ENCODE measurements around the gene PNPO. TPM values are rescaled to one million over a fixed set of nuclear protein-coding genes. Genes with fewer than 3 reads are reported as not detected.

PNPO gene
- total and polyA plus RNA-seq, 2 of the 8 experiments (the other 6 are each of a cell fraction or from before 2014, with no cell fraction given) = 7.0 to 8.1 TPM

DNA sequence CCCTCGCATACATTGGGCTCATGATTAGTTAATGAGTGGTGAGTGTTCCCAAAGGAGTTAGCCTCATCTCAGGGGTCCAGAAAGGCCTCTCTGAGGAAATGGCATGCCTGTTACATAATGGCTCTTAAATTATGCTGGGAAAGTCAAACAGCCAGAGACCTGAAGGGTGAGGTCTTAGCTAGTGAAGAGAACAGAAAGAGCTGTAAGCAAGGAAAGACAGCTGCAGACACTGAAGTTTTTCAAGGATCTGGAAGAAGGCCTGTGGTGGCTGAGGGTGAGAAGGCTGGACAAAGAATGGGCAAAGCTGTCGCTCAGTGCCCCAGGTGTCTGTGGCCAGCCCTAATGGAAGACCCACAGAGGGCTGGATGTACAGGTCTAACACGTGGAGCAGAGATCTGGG, 34.9 kb upstream of the PNPO start:
- Histone ChIP-seq H3K23ac (ENCODE audit: insufficient read length) (no peak overlapping the region), H4K20me1 (replicated peaks in 1 of 2; ENCODE audit: control insufficient read depth in 1 of 2, insufficient read depth in 2 of 2, low read length in 2 of 2) (peaks cover 0 to 3% of the 10 kb centered on the region in 2 experiments), H3K18ac (ENCODE audit: extremely low read depth, low read length) (no peak overlapping the region), H2BK12ac (ENCODE audit: low read depth, low read length) (no peak overlapping the region), H2BK5ac (ENCODE audit: low read depth, low read length) (no peak overlapping the region), H3K4me1 (replicated peaks in 1 of 4; ENCODE audit: control insufficient read depth in 3 of 4, insufficient read depth in 4 of 4, low read length in 3 of 4) (peaks cover 3 to 11% (median 10%) of the 10 kb centered on the region in 4 experiments; a peak in 6 of 7 replicates), H3K4ac (replicated peaks; ENCODE audit: insufficient read length, low read depth, low read length) (no peak overlapping the region), H3K4me2 (ENCODE audit: insufficient read depth in 1 of 2, low read depth in 2 of 2, low read length in 2 of 2) (no peak overlapping the region), H2BK15ac (ENCODE audit: low read length) (no peak overlapping the region), H4K91ac (replicated peaks; ENCODE audit: insufficient read length, low read length) (no peak overlapping the region), H2BK120ac (replicated peaks; ENCODE audit: low read depth, low read length) (no peak overlapping the region), H4K5ac (ENCODE audit: insufficient read length, low read depth, low read length) (no peak overlapping the region), H3K79me1 (ENCODE audit: low read depth, low read length) (peaks cover 10% of the 10 kb centered on the region), H2BK20ac (ENCODE audit: low read length) (no peak overlapping the region), H2AK5ac (ENCODE audit: low read depth, low read length) (no peak overlapping the region), H3K27me3 (replicated peaks in 1 of 4; ENCODE audit: control insufficient read depth in 3 of 4, extremely low read depth in 1 of 4, insufficient read depth in 3 of 4, low read length in 3 of 4) (no peaks in the 10 kb centered on the region), H3K56ac (replicated peaks; ENCODE audit: insufficient read length, low read depth, low read length) (no peak overlapping the region), H3K14ac (ENCODE audit: insufficient read length) (no peak overlapping the region), H3K79me2 (ENCODE audit: control insufficient read depth in 1 of 2, insufficient read depth in 2 of 2, low read length in 2 of 2) (peaks cover 0 to 6% of the 10 kb centered on the region in 2 experiments; a peak in 2 of 4 replicates), H3K23me2 (ENCODE audit: low read depth, low read length) (peaks cover 2% of the 10 kb centered on the region; the same call in 1 of the 2 replicates), H2AFZ (ENCODE audit: low read length) (no peak overlapping the region), H4K8ac (ENCODE audit: extremely low read depth, insufficient read depth, low read length) (no peak overlapping the region), H3K27ac (ENCODE audit: low read depth, low read length) (no peak overlapping the region), H3K9me3 (ENCODE audit: insufficient read depth in 2 of 2, low read depth in 1 of 2, low read length in 1 of 2) (no peaks in the 10 kb centered on the region), H3K4me3 (ENCODE audit: extremely low read depth in 1 of 4, insufficient read depth in 2 of 4, low read depth in 3 of 4, low read length in 4 of 4) (no peak overlapping the region), H3K36me3 (ENCODE audit: control insufficient read depth in 2 of 4, insufficient read depth in 4 of 4, low read length in 3 of 4) (no peaks in the 10 kb centered on the region), H3K9ac (replicated peaks in 1 of 4; ENCODE audit: extremely low read depth in 1 of 4, low read depth in 3 of 4, low read length in 3 of 4) (no peak overlapping the region)
- WGBS, 2 experiments (ENCODE audit: extremely low coverage in 1 of 2, insufficient coverage in 1 of 2, insufficient read length in 1 of 2, insufficient replicate concordance in 2 of 2, low coverage in 1 of 2, low lambda C conversion rate in 2 of 2, missing lambda C conversion rate in 1 of 2) = 91% methylated on average over 3 of the region's 3 CpGs; no CpG with 5 or more reads in 1 of the 2 experiments
- DNase-seq (ENCODE audit: low read depth in 1 of 2, low spot score in 2 of 2) (no peak), FAIRE-seq (no peak)
- ChIA-PET POLR2A (ENCODE audit: partially characterized antibody) (interaction anchor here (1.7 to 3.5 kb wide), 2 partner anchors 11 to 16 kb away, joined by 6 to 15 read pairs; partner anchors contain the start of gene SP2), CTCF (ENCODE audit: partially characterized antibody) (interaction anchor here (1.5 to 1.8 kb wide), 2 partner anchors 17 to 61 kb away, joined by 4 to 5 read pairs; no protein-coding TSS in a partner anchor)
- TF ChIP-seq ZNF274 (IDR thresholded peaks at IDR 0.05; ENCODE audit: borderline replicate concordance, extremely low read depth, low read length) (no peak), SAP30 (IDR thresholded peaks at IDR 0.05; ENCODE audit: insufficient read depth, insufficient replicate concordance, low read length) (no peak), SP2 (IDR thresholded peaks at IDR 0.05; ENCODE audit: low read length) (no peak), GTF2F1 (IDR thresholded peaks at IDR 0.05; ENCODE audit: borderline replicate concordance, low read depth, low read length) (no peak), PHF8 (conservative IDR thresholded peaks at IDR 0.05; ENCODE audit: low read depth, low read length) (no peak), JUN (IDR thresholded peaks at IDR 0.05; ENCODE audit: low read depth, low read length) (no peak), HDAC2 (IDR thresholded peaks at IDR 0.05; ENCODE audit: borderline replicate concordance in 1 of 2, low read depth in 2 of 2, low read length in 2 of 2) (no peak), SP4 (IDR thresholded peaks at IDR 0.05; ENCODE audit: low read length) (no peak)

Measured in H1 (cell line).